Keratinocyte (primary cell): Measurements from ENCODE around the gene RAI2.

Source experiments
- EZH2 ChIP-seq: IDR thresholded peaks from one replicate; pipeline ENCODE4 v1.6.1; 2012; ENCODE audit warnings: inconsistent platforms, mild to moderate bottlenecking, low read length, moderate library complexity
- TF ChIP-seq, protein P1 (sequence below), 3 experiments: IDR thresholded peaks in 1 of 3; conservative IDR thresholded peaks in 1 of 3; optimal IDR thresholded peaks in 1 of 3; 2 replicates in 2 of 3; 3 replicates in 1 of 3; pipeline versions ENCODE3 to v1.5.1; 2011; ENCODE audit warnings: low read length in 3 of 3, mild to moderate bottlenecking in 3 of 3, moderate library complexity in 2 of 3, control low read depth in 1 of 3, inconsistent platforms in 1 of 3; ENCODE audit not compliant: insufficient read depth in 2 of 3; ENCODE audit errors: extremely low read depth in 1 of 3

GRCh38 chrX:17759990-17760389, 101.1 kb downstream of the RAI2 start:
- no peak for TF ChIP-seq EZH2
- TF ChIP-seq, protein P1, sequence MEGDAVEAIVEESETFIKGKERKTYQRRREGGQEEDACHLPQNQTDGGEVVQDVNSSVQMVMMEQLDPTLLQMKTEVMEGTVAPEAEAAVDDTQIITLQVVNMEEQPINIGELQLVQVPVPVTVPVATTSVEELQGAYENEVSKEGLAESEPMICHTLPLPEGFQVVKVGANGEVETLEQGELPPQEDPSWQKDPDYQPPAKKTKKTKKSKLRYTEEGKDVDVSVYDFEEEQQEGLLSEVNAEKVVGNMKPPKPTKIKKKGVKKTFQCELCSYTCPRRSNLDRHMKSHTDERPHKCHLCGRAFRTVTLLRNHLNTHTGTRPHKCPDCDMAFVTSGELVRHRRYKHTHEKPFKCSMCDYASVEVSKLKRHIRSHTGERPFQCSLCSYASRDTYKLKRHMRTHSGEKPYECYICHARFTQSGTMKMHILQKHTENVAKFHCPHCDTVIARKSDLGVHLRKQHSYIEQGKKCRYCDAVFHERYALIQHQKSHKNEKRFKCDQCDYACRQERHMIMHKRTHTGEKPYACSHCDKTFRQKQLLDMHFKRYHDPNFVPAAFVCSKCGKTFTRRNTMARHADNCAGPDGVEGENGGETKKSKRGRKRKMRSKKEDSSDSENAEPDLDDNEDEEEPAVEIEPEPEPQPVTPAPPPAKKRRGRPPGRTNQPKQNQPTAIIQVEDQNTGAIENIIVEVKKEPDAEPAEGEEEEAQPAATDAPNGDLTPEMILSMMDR (optimal IDR thresholded peaks at IDR 0.05 in 1 of 3, IDR thresholded peaks at IDR 0.05 in 1 of 3, conservative IDR thresholded peaks at IDR 0.05 in 1 of 3; ENCODE audit: extremely low read depth in 1 of 3, insufficient read depth in 2 of 3, low read length in 3 of 3): no peak
